HEK293T (cell line): ENCODE measurements around the gene MBNL2.

Experiments used
- CTCF ChIA-PET: fragments of 350-600 bp; formaldehyde crosslinking; extraction: SDS; loops from one replicate; lab custom pipeline; 2021; ENCODE audit warnings: antibody characterized with exemption, inconsistent platforms; lab: Yijun Ruan, JAX
- POLR2A ChIA-PET: fragments of 350-600 bp; formaldehyde crosslinking; extraction: SDS; loops from one replicate; lab custom pipeline; 2020; ENCODE audit warnings: antibody characterized with exemption, inconsistent platforms; lab: Yijun Ruan, JAX
- DNase-seq: peaks from one replicate; pipeline ENCODE4 v3.0.0; 2012; ENCODE audit warnings: mixed read lengths; ENCODE audit errors: extremely low spot score
- ARNT ChIP-seq: fragments of 450-650 bp; IDR thresholded peaks from 2 replicates; pipeline ENCODE4 v1.6.1; 2017; ENCODE audit warnings: mild to moderate bottlenecking
- BHLHE40 ChIP-seq: fragments of 450-650 bp; IDR thresholded peaks from 2 replicates; pipeline ENCODE4 v1.6.1; 2016; ENCODE audit warnings: mild to moderate bottlenecking, moderate library complexity, borderline replicate concordance
- CTBP1 ChIP-seq: fragments of 450-650 bp; IDR thresholded peaks from 2 replicates; pipeline ENCODE4 v1.6.1; 2016; ENCODE audit warnings: borderline replicate concordance
- ELF4 ChIP-seq: fragments of 450-650 bp; IDR thresholded peaks from 2 replicates; pipeline ENCODE4 v1.6.1; 2017; ENCODE audit warnings: antibody characterized with exemption
- FOXA1 ChIP-seq: fragments of 450-650 bp; IDR thresholded peaks from 2 replicates; pipeline ENCODE4 v1.6.1; 2016; ENCODE audit warnings: mild to moderate bottlenecking
- FOXK2 ChIP-seq: fragments of 450-650 bp; IDR thresholded peaks from 2 replicates; pipeline ENCODE4 v1.6.1; 2016; ENCODE audit warnings: mild to moderate bottlenecking
- FOXM1 ChIP-seq: fragments of 450-650 bp; IDR thresholded peaks from 2 replicates; pipeline ENCODE4 v1.6.1; 2017; ENCODE audit warnings: mild to moderate bottlenecking, borderline replicate concordance
- HDGF ChIP-seq: fragments of 450-650 bp; IDR thresholded peaks from 2 replicates; pipeline ENCODE4 v1.6.1; 2017; ENCODE audit warnings: antibody characterized with exemption, borderline replicate concordance
- L3MBTL2 ChIP-seq: fragments of 450-650 bp; conservative IDR thresholded peaks from 2 replicates; pipeline ENCODE4 v1.6.1; 2016; ENCODE audit warnings: mild to moderate bottlenecking
- LEF1 ChIP-seq: fragments of 450-650 bp; IDR thresholded peaks from 2 replicates; pipeline ENCODE4 v1.6.1; 2017; ENCODE audit warnings: mild to moderate bottlenecking, borderline replicate concordance
- NFRKB ChIP-seq: fragments of 450-650 bp; IDR thresholded peaks from 2 replicates; pipeline ENCODE4 v1.6.1; 2016; ENCODE audit warnings: mild to moderate bottlenecking, moderate library complexity
- PKNOX1 ChIP-seq: fragments of 450-650 bp; IDR thresholded peaks from 2 replicates; pipeline ENCODE4 v1.6.1; 2016
- SP1 ChIP-seq: fragments of 450-650 bp; IDR thresholded peaks from 2 replicates; pipeline ENCODE4 v1.6.1; 2017
- SUZ12 ChIP-seq: fragments of 450-650 bp; IDR thresholded peaks from 2 replicates; pipeline ENCODE4 v1.6.1; 2016; ENCODE audit warnings: mild to moderate bottlenecking
- TARDBP ChIP-seq: fragments of 450-650 bp; IDR thresholded peaks from 2 replicates; pipeline ENCODE4 v1.6.1; 2016
- ZNF384 ChIP-seq: fragments of 450-650 bp; IDR thresholded peaks from 2 replicates; pipeline ENCODE4 v1.6.1; 2016

MBNL2 gene

DNA sequence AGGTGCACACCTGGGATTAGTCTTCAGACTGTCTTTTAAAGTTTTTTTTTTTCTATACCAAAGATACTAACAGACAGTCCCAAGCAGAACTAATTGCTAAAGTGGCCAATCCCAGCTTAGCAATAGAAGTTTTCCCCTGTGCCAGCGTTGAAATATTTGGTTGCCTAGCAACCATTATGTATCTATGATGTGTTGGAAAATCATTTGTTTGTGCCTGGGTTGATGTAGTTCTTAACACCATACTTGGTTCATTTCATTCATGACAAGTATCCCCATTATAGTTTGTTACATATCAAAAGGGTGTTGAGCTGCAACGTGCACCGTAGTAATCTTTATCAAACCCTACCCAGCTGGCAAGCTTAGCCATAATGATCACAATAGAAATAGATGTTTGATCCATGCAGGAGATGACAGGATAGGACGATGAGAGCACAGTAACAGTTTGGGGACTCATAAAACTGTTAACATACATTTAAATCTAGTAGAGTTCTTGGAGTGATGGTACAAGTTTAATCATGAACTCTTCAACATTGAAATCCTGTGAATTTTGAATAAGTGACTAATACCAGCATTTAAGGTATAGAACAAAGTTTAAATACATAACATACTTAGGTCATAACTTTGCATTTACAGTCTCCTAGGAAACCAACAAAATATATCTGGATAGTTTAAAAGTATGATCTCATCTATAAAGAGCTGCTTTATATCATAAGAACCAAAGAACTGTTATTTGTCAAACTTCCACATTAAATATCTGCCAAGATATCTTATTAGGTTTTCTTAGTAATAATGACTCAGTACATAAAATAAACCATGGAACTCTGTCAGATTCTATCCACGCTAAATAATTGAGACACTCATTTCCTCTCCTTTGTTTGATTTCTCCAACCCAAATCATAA is 73.4 kb downstream of the MBNL2 start:
- no peak for DNase-seq
- POLR2A ChIA-PET: interaction anchor here (0.6 kb wide), 1 partner anchor 20 kb away, joined by 3 read pairs; no protein-coding TSS in a partner anchor
- CTCF ChIA-PET: no interaction called here
- TF ChIP-seq SUZ12 (no peak), CTBP1 (no peak), TARDBP (no peak), L3MBTL2 (no peak), FOXK2 (no peak), ELF4 (no peak)

GRCh38 chr13:97296740-97297139 is 74.6 kb downstream of the MBNL2 start:
- ChIA-PET CTCF (no interaction called here), POLR2A (no interaction called here)
- no peak for DNase-seq
- TF ChIP-seq SP1: no peak
- TF ChIP-seq TARDBP: no peak
- TF ChIP-seq FOXM1: no peak
- no peak for TF ChIP-seq LEF1
- no peak for TF ChIP-seq HDGF
- TF ChIP-seq CTBP1: no peak
- TF ChIP-seq ELF4: no peak
- TF ChIP-seq FOXK2: no peak

- CTCF ChIA-PET: no interaction called here
- POLR2A ChIA-PET: no interaction called here
Observed at GRCh38 chr13:97298816-97299215, 76.7 kb downstream of the MBNL2 start.

DNA sequence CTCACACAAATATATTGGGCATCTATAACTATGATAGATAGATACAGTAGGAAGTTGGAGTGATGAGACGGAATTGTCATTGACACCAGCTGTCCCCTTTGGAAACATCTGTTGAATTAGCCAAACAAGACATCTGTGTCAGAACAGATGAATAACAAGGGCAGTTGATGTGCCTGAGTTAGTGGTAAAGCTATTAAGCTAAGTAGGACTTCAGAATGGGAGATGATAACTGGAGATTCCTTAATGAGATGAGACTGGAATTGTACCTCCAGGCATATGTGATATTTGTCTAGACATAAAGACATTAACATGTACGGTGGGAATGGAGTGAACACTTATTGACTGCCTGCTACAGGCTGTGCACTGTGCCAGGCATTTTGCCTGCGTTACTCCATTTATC is 78.7 kb downstream of the MBNL2 start:
- DNase-seq: no peak
- CTCF ChIA-PET: no interaction called here
- POLR2A ChIA-PET: no interaction called here
- TF ChIP-seq FOXA1 (no peak), TARDBP (no peak), CTBP1 (no peak), ELF4 (no peak), SUZ12 (no peak), SP1 (no peak), ARNT (no peak), BHLHE40 (no peak), L3MBTL2 (no peak), ZNF384 (no peak), FOXM1 (no peak)

More at GRCh38 chr13:97298816-97299215, 76.7 kb downstream of the MBNL2 start:
- DNase-seq: no peak
- TF ChIP-seq SUZ12: no peak
- no peak for TF ChIP-seq FOXK2
- TF ChIP-seq ARNT: no peak
- no peak for TF ChIP-seq TARDBP
- TF ChIP-seq CTBP1: no peak
- no peak for TF ChIP-seq SP1
- no peak for TF ChIP-seq ZNF384
- TF ChIP-seq LEF1: no peak
- TF ChIP-seq PKNOX1: no peak

DNA sequence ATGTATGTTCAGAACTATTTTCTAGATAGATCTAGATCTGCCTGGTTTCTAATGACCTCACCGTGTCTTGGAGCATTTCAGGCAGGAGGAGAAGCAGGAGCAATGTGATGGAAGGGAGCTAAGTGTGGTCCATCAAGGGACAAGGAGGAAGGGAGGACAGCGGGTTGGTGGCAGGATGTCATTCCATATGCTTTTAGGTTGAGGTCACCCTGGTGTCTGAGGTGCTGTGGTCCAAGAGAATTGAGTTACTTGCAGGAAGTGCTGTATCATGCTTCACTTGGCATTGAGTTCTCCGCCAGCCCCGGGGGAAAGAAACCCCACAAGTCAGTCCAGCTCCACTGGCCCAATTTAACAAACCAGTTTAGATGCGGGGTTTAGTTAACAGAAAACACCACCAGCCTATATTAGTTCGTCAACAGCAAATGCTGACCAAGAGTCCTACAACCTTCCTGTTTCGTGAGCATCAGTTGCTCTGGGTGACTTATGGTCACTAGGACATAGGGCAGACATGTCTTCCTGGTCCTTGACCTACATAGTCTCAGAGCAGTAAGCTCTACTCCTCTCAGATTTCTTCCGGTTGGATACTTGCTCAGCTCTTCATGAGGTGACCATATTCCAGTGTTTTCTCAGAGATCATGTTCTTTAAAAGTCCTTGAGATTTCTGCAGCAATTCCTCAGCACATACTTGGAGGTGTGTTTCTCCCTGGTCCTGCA is 79.4 kb downstream of the MBNL2 start:
- TF ChIP-seq ELF4: no peak
- no peak for TF ChIP-seq HDGF
- no peak for TF ChIP-seq SP1
- TF ChIP-seq ZNF384: no peak
- TF ChIP-seq SUZ12: no peak
- TF ChIP-seq FOXK2: no peak
- TF ChIP-seq L3MBTL2: no peak
- TF ChIP-seq TARDBP: no peak
- no peak for TF ChIP-seq NFRKB
- no peak for TF ChIP-seq ARNT
- no peak for TF ChIP-seq FOXA1
- no peak for TF ChIP-seq FOXM1
- TF ChIP-seq BHLHE40: no peak
- TF ChIP-seq LEF1: no peak
- TF ChIP-seq CTBP1: no peak
- no peak for TF ChIP-seq PKNOX1
- no peak for DNase-seq
- ChIA-PET CTCF (interaction anchor here (0.7 kb wide), 1 partner anchor 177 kb away, joined by 3 read pairs; no protein-coding TSS in a partner anchor), POLR2A (no interaction called here)

GRCh38 chr13:97302611-97303010 is 80.5 kb downstream of the MBNL2 start:
- TF ChIP-seq L3MBTL2 (no peak), SP1 (no peak), SUZ12 (no peak), PKNOX1 (no peak), BHLHE40 (no peak)
- ChIA-PET POLR2A (no interaction called here), CTCF (no interaction called here)
- DNase-seq: no peak
